ENCODE measurements around the gene TTC23. TPM values are rescaled to one million over a fixed set of nuclear protein-coding genes. Genes with fewer than 3 reads are reported as not detected.
A peak's percentile ranks its signal among the peaks of the same experiment; 100 is the strongest.

TTC23 gene
- total and polyA plus RNA-seq, 8 donors = 3.8 to 75.3 (median 14.8) TPM

DNA sequence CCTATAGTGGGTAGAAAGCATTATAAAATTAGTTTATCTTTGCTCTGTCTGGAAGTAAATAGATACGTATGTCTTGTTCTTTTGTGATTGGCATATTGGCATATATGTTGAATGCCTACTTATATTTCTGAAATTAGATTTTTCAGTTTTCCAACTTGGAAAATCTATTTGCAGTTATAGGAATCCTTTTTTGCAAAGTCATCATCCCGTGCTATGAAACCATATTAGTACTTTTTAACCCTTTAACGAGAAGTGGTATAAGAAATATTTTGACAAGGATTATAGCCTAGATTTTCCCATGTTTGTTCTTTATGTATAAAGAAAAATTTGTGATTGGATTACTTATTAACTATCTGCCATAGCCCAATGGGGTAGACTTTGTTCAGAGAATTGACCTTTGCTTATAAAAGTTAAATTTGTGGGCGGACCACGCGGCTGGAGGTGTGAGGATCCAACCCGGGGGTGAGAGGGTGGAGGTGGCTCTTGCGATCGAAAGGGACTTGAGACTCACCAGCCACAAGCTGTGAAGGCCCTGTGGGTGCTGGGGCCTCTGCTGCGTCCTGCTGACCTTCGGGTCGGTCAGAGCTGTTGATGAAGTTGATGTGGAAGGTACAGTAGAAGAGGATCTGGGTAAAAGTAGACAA lies 7.8 kb upstream of the TTC23 start:
- Histone ChIP-seq H3K9me3 (no peaks in the 10 kb centered on the region), H3K4me1 (peaks cover 5 to 19% (median 16%) of the 10 kb centered on the region in 4 donors), H3K27ac (no peak overlapping the region), H3K36me3 (peaks cover 0 to 36% (median 17%) of the 10 kb centered on the region in 4 donors), H3K4me3 (no peak overlapping the region), H3K27me3 (no peaks in the 10 kb centered on the region)
- 73 to 95% (median 93%) methylated on average over 12 of the region's 12 CpGs for WGBS, 5 donors
- no peak for DNase-seq
- intact Hi-C loops (cut with DNase I; ENCODE audit: low total_unique reads) = no loop called here
- TF ChIP-seq POLR2A (IDR thresholded peaks at IDR 0.05) = no peak
- no peak for TF ChIP-seq CTCF (IDR thresholded peaks at IDR 0.05)
- TF ChIP-seq POLR2AphosphoS5 (IDR thresholded peaks at IDR 0.05) = no peak
- TF ChIP-seq EP300 (IDR thresholded peaks at IDR 0.05) = no peak

DNA sequence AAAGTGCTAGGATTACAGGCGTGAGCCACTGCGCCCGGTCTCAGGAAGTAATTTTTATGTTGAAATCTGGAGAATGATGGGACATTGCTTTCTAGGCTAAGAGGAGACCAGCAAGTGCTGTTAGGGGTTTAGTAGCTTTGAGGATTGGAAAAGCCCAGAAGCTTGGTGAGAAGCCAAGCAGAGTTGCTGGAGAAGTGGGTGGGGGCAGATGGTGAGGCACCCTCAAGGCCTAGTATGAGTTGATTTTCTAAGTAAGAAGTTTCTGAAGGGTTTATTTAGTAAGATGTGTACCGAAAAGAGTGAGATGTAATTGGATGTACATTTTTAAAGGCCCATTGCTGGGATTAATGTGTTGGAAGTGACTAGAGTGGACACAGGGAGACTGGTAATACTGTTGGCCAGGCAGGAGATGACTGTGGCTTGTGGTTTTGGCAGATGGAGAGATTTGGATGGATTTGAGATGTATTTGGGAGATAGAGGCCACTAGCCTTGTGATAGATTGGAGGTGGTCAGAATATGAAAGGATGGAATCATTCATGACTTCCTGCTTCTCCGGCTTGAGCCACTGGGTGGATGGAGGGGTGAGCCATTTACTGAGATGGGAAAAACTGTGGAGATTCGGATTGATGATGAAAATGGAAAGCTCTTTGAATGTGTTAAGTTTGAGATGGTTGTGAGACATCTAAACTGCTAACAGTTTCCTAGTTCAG lies 4.2 kb upstream of the TTC23 start:
- no peak overlapping the region for H3K4me3 ChIP-seq
- 82 to 93% (median 88%) methylated on average over 6 of the region's 6 CpGs for WGBS, 5 donors
- intact Hi-C loops (cut with DNase I; ENCODE audit: low total_unique reads) = no loop called here

GRCh38 chr15:99252326-99252725 lies 2.9 kb upstream of the TTC23 start:
- Histone ChIP-seq H3K4me3 (peak overlapping the region; percentile 67 to 85 (median 80)), H3K4me1 (peaks cover 23 to 51% (median 37%) of the 10 kb centered on the region in 4 donors), H3K27me3 (no peaks in the 10 kb centered on the region), H3K9me3 (no peaks in the 10 kb centered on the region), H3K27ac (peak overlapping the region in 3 of 5 donors; percentile 91 to 96 (median 92)), H3K36me3 (peaks cover 0 to 16% (median 8%) of the 10 kb centered on the region in 4 donors)
- intact Hi-C loops (cut with DNase I; ENCODE audit: low total_unique reads) = no loop called here
- 55 to 67% (median 59%) methylated on average over 7 of the region's 7 CpGs for WGBS, 5 donors
- TF ChIP-seq POLR2A (IDR thresholded peaks at IDR 0.05) = no peak
- DNase-seq = peak in 1 of 2 donors; percentile 20

More for the DNA sequence above, 4.2 kb upstream of the TTC23 start:
- no peak for TF ChIP-seq POLR2A (IDR thresholded peaks at IDR 0.05)
- TF ChIP-seq EP300 (IDR thresholded peaks at IDR 0.05) = no peak
- TF ChIP-seq CTCF (IDR thresholded peaks at IDR 0.05) = no peak
- no peak for TF ChIP-seq POLR2AphosphoS5 (IDR thresholded peaks at IDR 0.05)
- Histone ChIP-seq H3K4me1 (peaks cover 16 to 39% (median 27%) of the 10 kb centered on the region in 4 donors), H3K9me3 (no peaks in the 10 kb centered on the region), H3K27ac (no peak overlapping the region), H3K27me3 (no peaks in the 10 kb centered on the region), H3K36me3 (peaks cover 0 to 28% (median 11%) of the 10 kb centered on the region in 4 donors)
- no peak for DNase-seq

DNA sequence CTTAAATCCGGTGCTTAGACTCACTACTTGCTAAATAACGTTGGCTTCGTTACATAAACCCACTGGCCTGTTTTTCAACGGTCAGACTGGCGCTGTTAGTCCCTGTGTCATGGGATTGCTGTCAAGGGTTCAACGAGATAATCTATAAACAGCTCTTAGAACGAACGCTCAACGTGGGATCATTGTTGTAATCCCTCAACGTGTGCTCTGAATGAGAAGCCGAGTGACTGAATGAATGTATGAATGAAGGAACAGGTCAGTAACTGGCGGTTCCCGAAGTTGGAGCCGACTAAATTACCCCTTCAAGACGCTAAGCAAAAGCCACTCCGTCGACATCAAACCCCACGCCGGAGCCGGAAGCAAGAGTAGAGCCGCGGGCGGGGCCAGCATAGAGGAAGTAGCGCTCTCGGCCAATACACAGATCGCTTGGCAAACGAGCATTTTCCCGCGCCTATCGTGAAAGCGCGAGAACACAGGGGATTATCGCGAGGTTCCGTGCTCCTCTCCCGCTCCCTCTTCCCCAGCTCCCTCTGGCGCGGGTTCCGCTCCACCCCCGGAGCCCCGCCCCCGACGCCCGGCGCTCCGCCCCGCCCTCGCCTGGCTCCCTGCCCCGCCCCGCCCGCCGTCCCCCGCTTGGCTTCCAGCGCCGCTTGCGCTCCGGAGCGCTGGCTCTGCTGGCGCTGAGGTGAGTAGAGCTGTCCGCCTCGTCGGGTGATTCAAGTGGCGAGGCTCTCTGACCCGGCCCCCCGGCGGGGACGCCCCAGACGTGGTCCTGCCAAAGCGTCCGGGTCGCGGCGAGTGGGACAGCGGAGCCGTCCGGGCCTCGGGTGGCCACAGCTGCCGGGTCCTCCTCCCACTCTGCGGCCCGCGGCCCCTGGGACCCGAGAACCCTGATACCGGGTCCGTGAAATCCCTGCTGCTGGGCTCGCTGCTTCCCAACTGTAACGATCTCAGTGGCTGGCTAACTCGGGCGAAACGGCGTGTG lies 1.8 kb upstream of the TTC23 start, which contains the start of gene LRRC28:
Gene LRRC28, plus strand, starts transcription at position 625 of the 985 bp plus-strand sequence. CDS start 4,477 bp downstream, outside the sequence.
- no peaks in the 10 kb centered on the region for H3K27me3 ChIP-seq
- peaks cover 23 to 61% (median 39%) of the 10 kb centered on the region in 4 donors for H3K4me1 ChIP-seq
- DNase-seq = peak; percentile 99 to 100
- TF ChIP-seq EP300 (IDR thresholded peaks at IDR 0.05) = no peak
- peak; percentile 88 to 95 (median 95) for TF ChIP-seq POLR2AphosphoS5 (IDR thresholded peaks at IDR 0.05)
- TF ChIP-seq POLR2A (IDR thresholded peaks at IDR 0.05) = peak in 2 of 4 donors; percentile 58 to 70
- peak within 1 kb of the TSS; percentile 91 to 99 (median 92) for H3K27ac ChIP-seq
- intact Hi-C loops (cut with DNase I; ENCODE audit: low total_unique reads) = no loop called here
- WGBS, 5 donors = 0% methylated on average over 43 to 90 of the region's 90 CpGs
- peaks cover 0 to 4% (median 4%) of the 10 kb centered on the region in 4 donors for H3K36me3 ChIP-seq
- H3K9me3 ChIP-seq = no peaks in the 10 kb centered on the region
- H3K4me3 ChIP-seq = peak within 1 kb of the TSS; percentile 67 to 85 (median 80)
